ENCODE results near the gene CMPK2. TPM values are rescaled to one million over a fixed set of nuclear protein-coding genes. Genes with fewer than 3 reads are reported as not detected.
A peak's percentile ranks its signal among the peaks of the same experiment; 100 is the strongest.

The CMPK2 gene
- total and polyA plus RNA-seq, 9 of the 15 experiments (the other 6 are each of a cell fraction or from before 2014, with no cell fraction given), result 2.6 to 10.5 (median 5.0) TPM

GRCh38 chr2:6896930-6897759, 31.4 kb upstream of the CMPK2 start (continued):
- peak; percentile 23; the same call in 1 of the 2 replicates for TF ChIP-seq JUND (IDR thresholded peaks at IDR 0.05; ENCODE audit: borderline replicate concordance, low read depth, low read length)
- TF ChIP-seq JUND (tag; IDR thresholded peaks at IDR 0.05; ENCODE audit: borderline replicate concordance, low read depth, low read length), result peak; percentile 26; the same call in 1 of the 3 replicates
- 0 out of 2 replicates have a peak, but pooled peaks have one; percentile 22 for TF ChIP-seq FOXJ2 (tag; IDR thresholded peaks at IDR 0.05)
- TF ChIP-seq BACH1 (tag; IDR thresholded peaks at IDR 0.05), result 0 out of 2 replicates have a peak, but pooled peaks have one; percentile 16
- peak; percentile 64 for TF ChIP-seq MAFG (tag; conservative IDR thresholded peaks at IDR 0.05)
- 0 out of 2 replicates have a peak, but pooled peaks have one; percentile 31 for TF ChIP-seq NFATC3 (IDR thresholded peaks at IDR 0.05)
- 0 out of 2 replicates have a peak, but pooled peaks have one; percentile 33 for TF ChIP-seq ARID3A (IDR thresholded peaks at IDR 0.05; ENCODE audit: borderline replicate concordance, low read depth, low read length)
- no peak for TF ChIP-seq HSF4 (CRISPR knock-in tag; IDR thresholded peaks at IDR 0.05; ENCODE audit: borderline replicate concordance)
- no peak for TF ChIP-seq HDAC6 (IDR thresholded peaks at IDR 0.05; ENCODE audit: low read depth, low read length)
- TF ChIP-seq ZNF316 (IDR thresholded peaks at IDR 0.05), result peak; percentile 56
- no peak for TF ChIP-seq RFX5 (IDR thresholded peaks at IDR 0.05; ENCODE audit: low read depth, low read length)
- TF ChIP-seq C11orf30 (IDR thresholded peaks at IDR 0.05; ENCODE audit: low read depth), result peak; percentile 41; the same call in 1 of the 2 replicates
- TF ChIP-seq ZFPM2 (CRISPR knock-in tag; IDR thresholded peaks at IDR 0.05), result no peak
- TF ChIP-seq ERF (CRISPR knock-in tag; IDR thresholded peaks at IDR 0.05), result no peak
- no peak for TF ChIP-seq NFXL1 (CRISPR knock-in tag; IDR thresholded peaks at IDR 0.05)

Measured in K562 (cell line).